Measurements from ENCODE around the gene FFAR1. TPM values are rescaled to one million over a fixed set of nuclear protein-coding genes. Genes with fewer than 3 reads are reported as not detected.
A peak's percentile ranks its signal among the peaks of the same experiment; 100 is the strongest.

FFAR1 gene
- total and polyA plus RNA-seq, 2 experiments from 2014 or later, result 0.11 TPM; not detected in 1

DNA sequence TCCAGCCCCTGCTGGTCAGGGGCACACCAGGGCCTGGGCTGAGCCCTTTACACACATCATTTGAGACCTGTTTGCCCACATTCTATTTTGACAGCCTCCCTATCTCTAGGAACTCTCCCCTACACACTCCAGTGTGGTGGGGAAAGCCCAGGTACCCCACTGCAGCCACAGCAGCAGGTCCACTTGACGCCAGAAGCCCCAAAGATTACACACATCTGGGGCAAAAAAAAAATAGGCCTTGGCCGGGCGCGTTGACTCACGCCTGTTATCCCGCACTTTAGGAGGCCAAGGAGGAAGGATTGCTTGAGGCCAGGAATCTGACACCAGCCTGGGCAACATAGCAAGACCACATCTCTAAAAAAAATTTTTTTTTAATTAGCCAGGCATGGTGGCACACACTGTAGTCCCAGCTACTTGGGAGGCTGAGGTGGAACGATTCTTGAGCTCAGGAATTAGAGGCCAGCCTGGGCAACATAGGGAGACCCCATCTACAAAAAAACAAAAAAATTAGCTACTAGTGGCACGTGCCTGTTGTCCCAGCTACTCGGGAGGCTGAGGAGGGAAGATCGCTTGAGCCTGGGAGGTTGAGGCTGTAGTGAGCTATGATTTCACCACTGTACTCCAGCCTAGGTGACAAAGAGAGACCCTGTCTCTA lies 36.8 kb upstream of the FFAR1 start:
- Histone ChIP-seq H3K27me3 (no peaks in the 10 kb centered on the region), H3K9me3 (ENCODE audit: low read depth) (no peaks in the 10 kb centered on the region), H3K36me3 (no peaks in the 10 kb centered on the region), H3K4me3 (no peak overlapping the region), H3K4me1 (ENCODE audit: low read depth) (peaks cover 21% of the 10 kb centered on the region), H3K27ac (peak overlapping the region; percentile 48)
- TF ChIP-seq, protein P1, sequence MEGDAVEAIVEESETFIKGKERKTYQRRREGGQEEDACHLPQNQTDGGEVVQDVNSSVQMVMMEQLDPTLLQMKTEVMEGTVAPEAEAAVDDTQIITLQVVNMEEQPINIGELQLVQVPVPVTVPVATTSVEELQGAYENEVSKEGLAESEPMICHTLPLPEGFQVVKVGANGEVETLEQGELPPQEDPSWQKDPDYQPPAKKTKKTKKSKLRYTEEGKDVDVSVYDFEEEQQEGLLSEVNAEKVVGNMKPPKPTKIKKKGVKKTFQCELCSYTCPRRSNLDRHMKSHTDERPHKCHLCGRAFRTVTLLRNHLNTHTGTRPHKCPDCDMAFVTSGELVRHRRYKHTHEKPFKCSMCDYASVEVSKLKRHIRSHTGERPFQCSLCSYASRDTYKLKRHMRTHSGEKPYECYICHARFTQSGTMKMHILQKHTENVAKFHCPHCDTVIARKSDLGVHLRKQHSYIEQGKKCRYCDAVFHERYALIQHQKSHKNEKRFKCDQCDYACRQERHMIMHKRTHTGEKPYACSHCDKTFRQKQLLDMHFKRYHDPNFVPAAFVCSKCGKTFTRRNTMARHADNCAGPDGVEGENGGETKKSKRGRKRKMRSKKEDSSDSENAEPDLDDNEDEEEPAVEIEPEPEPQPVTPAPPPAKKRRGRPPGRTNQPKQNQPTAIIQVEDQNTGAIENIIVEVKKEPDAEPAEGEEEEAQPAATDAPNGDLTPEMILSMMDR (IDR thresholded peaks at IDR 0.05; ENCODE audit: low read depth, low read length), result no peak
- DNase-seq (ENCODE audit: low read depth in 1 of 2, low spot score in 1 of 2), result no peak

DNA sequence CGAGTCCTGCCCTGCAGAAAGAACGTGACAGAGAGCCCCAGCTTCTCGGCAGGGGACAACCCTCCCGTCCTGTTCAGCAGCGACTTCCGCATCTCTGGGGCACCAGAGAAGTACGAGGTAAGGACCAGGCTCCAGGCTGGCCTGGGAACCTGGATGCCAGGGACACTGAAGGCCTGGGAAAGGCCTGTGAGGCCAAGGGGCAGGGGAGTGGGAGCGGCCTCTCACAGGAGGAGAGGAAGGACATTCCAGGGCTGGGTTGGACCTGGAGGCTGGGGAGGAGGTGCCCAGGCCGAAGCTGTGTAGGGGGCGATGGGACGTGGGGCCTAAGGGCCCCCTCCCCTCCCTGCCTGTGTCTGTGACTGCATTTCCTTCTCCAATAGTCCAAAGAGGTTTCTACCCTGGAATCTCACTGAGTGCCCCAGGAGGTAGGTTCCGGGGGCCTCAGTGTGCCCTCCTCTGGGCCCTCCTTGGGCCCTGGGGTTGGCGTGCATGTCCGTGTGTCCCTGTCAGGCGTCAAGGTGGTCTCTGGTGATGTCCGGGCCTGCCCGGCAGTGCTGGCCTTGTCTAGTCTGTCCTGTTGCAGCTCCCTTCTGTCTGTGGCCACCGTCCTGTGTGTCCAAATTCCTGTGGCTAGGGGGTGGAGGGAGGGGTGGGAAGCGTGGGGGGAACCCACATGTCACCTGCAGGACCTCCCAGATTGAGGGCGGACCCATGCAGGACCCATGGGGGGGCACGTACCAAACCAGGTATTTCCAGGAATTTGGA lies 35.6 kb upstream of the FFAR1 start:
- no peak for DNase-seq (ENCODE audit: low read depth in 1 of 2, low spot score in 1 of 2)
- no peaks in the 10 kb centered on the region for H3K9me3 ChIP-seq (ENCODE audit: low read depth)
- no peak overlapping the region for H3K27ac ChIP-seq
- no peaks in the 10 kb centered on the region for H3K27me3 ChIP-seq
- H3K4me3 ChIP-seq, result no peak overlapping the region
- peaks cover 21% of the 10 kb centered on the region for H3K4me1 ChIP-seq (ENCODE audit: low read depth)
- H3K36me3 ChIP-seq, result no peaks in the 10 kb centered on the region
- TF ChIP-seq, protein P1 (IDR thresholded peaks at IDR 0.05; ENCODE audit: low read depth, low read length), result no peak

DNA sequence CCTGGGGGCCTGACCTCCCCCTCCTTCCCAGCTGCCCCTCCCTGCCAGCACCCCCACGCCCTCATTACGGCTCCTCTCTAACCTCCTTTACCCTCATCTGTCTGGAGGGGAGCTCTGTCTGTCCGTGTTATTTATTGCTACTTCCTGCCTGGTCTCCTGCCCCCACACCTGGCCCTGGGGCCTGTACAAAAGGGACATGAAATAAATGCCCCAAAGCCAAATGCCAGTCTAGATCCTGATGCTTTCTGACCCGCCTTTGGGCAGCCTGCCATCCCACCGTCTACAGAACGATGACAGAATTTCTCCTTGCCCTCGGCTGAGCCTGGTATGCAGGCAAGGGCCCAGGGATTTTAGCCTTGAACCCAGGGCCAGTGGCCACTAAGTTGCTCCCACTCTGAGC lies 34.1 kb upstream of the FFAR1 start:
- Histone ChIP-seq H3K27me3 (no peaks in the 10 kb centered on the region), H3K4me3 (no peak overlapping the region), H3K27ac (no peak overlapping the region), H3K9me3 (ENCODE audit: low read depth) (no peaks in the 10 kb centered on the region), H3K4me1 (ENCODE audit: low read depth) (peaks cover 20% of the 10 kb centered on the region), H3K36me3 (no peaks in the 10 kb centered on the region)
- no peak for DNase-seq (ENCODE audit: low read depth in 1 of 2, low spot score in 1 of 2)
- TF ChIP-seq, protein P1 (IDR thresholded peaks at IDR 0.05; ENCODE audit: low read depth, low read length), result no peak

DNA sequence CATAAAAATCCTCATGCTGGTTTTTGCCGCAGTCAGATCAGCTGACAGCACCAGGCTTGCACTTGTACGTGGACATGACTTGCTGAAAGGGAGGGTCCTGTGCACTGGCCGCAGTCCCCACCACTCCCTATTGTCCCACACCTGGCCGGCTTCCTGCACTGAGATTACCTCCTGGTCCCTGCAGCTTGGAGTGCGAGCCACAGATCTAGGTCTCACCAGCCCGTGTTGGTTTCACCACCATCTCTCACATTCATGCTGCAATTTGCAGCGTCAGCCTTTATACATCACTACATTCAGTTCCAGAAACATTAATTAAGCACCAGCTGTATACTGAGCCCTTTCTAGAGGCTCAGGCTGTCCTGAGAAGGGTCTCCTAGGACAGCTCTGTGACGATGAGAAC lies 33.7 kb upstream of the FFAR1 start:
- TF ChIP-seq, protein P1 (IDR thresholded peaks at IDR 0.05; ENCODE audit: low read depth, low read length), result no peak
- Histone ChIP-seq H3K4me3 (no peak overlapping the region), H3K4me1 (ENCODE audit: low read depth) (peaks cover 15% of the 10 kb centered on the region), H3K27me3 (no peaks in the 10 kb centered on the region), H3K9me3 (ENCODE audit: low read depth) (no peaks in the 10 kb centered on the region), H3K27ac (no peak overlapping the region), H3K36me3 (no peaks in the 10 kb centered on the region)
- no peak for DNase-seq (ENCODE audit: low read depth in 1 of 2, low spot score in 1 of 2)

DNA sequence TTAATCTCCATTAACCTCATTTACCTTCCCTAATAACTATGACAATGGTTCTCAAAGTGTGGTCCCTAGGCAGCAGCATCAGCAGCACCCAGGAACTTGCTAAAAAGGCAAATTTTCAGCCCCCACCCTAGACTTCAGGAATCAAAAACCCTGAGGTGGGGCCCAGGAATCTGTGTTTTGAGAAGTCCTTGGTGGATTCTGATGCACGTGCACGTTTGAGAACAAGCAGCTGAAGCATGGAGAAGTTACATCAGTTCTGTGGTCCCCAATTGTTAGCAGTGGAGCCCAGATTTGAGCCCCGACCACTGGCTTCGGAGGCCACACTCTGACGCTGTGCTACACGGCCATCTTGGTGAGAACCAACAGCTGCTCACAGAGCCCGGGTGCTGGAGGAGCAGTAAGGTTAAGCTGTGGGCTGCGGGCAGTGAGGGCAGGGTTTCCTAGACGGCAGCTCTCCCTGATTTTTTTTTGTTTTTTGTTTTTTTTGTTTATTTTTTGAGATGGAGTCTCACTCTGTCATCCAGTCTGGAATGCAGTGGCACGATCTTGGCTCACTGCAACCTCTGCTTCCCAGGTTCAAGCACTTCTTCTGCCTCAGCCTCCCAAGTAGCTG lies 32.7 kb upstream of the FFAR1 start:
- peaks cover 6% of the 10 kb centered on the region for H3K4me1 ChIP-seq (ENCODE audit: low read depth)
- H3K36me3 ChIP-seq, result no peaks in the 10 kb centered on the region
- DNase-seq (ENCODE audit: low read depth in 1 of 2, low spot score in 1 of 2), result no peak
- no peaks in the 10 kb centered on the region for H3K27me3 ChIP-seq
- no peak overlapping the region for H3K4me3 ChIP-seq
- H3K27ac ChIP-seq, result no peak overlapping the region
- H3K9me3 ChIP-seq (ENCODE audit: low read depth), result no peaks in the 10 kb centered on the region
- TF ChIP-seq, protein P1 (IDR thresholded peaks at IDR 0.05; ENCODE audit: low read depth, low read length), result no peak
